HG03103 (cell line): Measurements from ENCODE around the gene PRRC1.

Experiments used
- ATAC-seq: cut with Tn5 transposase; IDR thresholded peaks from one replicate; pipeline ENCODE4 v1.9.1; 2021; ENCODE audit warnings: low read depth; ENCODE audit not compliant: unreplicated experiment

PRRC1 gene

DNA sequence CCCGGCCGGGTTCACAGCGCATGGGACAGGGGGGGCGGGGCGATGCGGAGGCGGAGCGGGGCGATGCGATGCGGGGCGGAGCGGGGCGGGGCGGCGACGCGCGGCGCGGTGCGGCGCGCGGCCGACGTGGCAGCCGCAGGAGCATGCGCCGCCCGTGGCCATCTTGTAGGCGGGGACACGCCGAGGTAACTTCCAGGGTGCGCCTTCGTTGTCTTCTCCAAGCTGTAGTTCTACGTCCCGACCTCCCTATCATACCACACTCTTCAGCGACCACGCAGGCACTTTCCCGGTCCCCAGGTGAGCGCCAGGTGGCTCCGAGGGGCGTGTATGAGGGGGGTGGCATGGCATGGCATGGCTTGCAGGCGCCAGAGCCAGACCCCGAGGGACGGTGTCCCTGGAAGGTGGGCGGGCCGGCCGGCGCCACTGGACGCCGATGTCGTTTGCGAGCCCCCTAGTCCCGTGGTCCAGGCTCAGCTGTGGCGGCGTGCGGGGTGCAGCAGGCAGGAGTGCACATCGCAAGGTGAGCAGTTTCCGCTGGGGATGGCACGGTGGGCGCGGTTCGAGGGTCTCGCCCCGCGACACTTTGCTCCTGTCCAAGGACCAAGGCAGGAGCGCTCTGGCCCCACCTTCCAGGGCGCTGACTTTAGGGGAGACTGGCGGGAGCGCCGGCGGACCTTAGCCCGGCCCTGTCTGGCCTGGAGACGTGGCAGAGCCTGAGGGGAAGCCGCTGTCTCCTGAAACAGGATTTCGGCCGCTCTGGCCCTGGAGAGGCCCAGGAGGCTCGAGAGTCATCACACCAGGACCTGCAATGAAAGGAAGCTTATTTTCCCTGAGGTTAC, at the start of gene PRRC1:
Gene PRRC1, plus strand, starts transcription at position 161 of the 839 bp plus-strand sequence. CDS start 5,840 bp downstream, outside the sequence.
- ATAC-seq = peak; percentile 89

GRCh38 chr5:127471211-127471610, 46.2 kb upstream of the PRRC1 start:
- ATAC-seq = no peak

DNA sequence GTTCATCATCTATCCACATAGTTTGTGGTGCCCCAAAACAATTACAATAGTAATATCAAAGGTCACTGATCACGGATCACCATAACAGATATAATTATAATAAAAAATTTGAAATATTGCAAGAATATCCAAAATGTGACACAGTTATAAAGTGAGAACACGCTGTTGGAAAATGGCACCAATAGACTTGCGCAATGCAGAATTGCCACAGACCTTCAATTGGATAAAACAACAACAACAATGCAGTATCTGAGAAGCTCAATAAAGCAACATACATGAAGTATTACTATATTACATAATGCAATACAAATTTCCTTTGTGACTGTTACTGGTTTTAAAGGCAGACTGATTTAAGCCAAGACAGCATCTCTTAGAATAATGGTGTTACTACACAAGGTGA, 44.7 kb upstream of the PRRC1 start:
- no peak for ATAC-seq

DNA sequence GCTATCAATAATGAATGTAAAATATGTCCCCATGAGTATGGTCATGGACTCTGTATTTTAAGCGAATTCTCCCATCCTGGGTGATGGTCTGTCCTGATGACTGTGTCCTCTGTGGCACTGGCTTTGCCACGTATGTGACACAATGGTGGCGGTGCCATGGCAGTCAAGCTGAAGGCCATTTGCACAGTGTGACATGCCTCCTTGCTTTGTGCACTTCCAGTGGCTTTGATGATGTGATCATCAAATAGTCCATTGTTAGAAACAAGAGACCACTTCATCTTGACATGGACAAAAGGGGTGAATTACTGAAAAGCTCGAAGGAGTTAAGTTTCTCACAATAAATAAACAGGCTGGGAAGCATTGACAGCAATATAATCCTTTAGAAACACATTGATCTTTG, 31.0 kb upstream of the PRRC1 start:
- ATAC-seq = no peak

GRCh38 chr5:127492854-127493738, 24.3 kb upstream of the PRRC1 start:
- peak; percentile 80 for ATAC-seq

DNA sequence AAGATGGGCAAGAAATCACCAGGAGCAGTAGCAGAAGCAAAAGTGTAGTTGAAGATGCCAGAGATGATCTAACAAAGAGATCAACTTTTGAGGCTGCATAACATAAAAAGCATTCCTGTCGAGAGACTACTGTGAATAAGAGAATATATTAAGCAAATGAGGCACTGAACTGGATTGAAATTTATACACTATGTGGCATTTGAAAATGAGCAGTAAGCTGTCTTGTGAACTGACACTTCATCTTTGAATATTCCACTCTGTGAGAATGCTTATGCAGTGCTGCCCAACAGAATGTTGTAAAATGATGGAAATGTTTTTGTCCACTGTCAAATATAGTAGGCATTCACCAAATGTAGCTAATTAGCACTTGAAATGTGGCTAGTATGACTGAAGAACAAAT, 18.9 kb upstream of the PRRC1 start:
- no peak for ATAC-seq

DNA sequence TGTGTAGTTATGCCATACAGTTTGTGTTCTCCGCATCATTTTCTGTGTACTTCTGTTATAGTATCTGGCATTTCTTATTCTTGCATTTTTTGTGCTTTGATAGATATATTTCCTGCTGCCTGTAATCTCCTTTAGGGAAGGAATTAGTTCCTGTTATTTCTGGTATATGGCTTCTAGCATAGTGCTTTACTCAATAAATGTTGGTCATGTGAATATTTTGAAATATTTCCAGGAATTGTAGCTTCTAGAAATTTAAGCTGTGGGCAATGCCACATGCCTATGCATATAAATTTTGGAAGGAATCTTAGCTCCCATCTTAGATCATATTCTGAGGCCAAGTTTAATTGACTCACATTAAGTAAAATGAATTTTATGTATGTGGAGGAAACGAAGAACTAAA, 11.5 kb upstream of the PRRC1 start:
- ATAC-seq = no peak

DNA sequence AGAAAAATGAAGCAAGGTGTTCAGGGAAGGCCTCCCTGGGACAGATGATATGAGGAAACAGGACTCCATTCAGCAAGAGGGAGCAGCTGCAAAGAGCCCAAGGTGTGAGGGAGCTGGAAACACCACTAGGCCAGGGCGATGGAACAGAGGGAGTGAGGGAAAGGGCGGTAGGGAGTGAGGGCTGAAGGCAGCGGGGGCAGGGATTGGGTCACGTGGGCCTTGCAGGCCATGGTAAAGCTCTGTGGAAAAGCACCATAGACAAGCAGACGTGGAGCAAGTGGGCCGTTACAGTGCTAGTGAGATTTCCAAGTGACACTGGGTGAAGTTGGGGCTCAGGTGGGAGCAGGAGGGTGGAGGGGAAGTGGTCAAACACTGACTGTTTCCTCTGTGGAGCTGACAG, 10.8 kb upstream of the PRRC1 start:
- ATAC-seq = no peak

GRCh38 chr5:127508644-127509373, 8.6 kb upstream of the PRRC1 start:
- ATAC-seq = no peak

GRCh38 chr5:127513408-127513970, 4.0 kb upstream of the PRRC1 start:
- no peak for ATAC-seq

DNA sequence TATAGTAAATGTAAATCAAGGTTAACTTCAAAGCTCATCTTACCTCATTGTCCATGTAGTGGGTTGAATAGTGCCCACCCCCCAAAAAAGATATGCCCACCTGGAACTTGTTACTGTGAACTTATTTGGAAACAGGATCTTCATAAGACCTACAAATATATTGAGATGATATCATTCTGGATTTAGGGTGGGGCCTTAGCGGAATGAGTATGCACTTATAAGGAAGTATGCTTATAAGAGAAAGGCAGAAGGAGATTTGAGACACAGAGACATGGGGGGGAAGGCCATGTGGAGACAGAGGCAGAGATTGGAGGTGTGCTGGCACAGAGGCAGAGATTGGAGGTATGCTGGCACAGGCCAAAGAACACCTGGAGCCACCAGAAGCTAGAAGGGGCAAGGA, 2.6 kb upstream of the PRRC1 start:
- no peak for ATAC-seq

GRCh38 chr5:127515693-127516440, 1.6 kb upstream of the PRRC1 start:
- no peak for ATAC-seq

DNA sequence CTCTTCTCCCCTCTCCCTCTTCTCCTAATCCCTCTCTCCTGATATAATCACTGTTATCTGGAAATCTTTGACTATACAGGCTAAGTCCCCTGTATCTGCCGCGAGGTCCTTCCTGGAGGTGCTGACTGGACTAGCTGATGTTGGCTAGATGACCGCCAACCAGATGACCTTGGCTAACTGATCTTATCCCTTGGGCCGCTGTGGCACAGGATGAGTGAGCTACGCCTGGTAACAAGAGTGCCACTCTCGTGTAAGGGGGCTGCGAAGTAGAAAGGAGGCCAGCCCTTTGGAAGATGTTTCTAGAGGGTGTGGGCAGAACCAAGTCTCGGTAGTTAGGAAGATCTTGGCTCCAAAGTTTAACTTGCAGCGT, 345 bp upstream of the PRRC1 start:
- peak; percentile 26 for ATAC-seq

DNA sequence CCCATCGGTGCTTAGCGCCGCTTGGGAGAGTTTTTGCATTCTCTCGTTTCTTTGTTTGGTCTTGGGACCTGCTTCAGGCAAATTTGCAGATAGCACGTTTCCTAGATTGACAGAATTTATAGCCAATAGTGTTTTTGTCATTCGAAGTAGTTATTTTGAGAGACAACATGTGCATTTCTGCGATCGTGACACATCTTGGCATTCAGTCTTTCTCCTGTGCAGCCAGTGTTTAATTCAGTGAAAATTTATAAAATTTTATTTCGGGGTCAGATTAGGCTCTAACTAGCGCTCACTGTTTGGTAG, 830 bp downstream of the PRRC1 start:
- no peak for ATAC-seq

DNA sequence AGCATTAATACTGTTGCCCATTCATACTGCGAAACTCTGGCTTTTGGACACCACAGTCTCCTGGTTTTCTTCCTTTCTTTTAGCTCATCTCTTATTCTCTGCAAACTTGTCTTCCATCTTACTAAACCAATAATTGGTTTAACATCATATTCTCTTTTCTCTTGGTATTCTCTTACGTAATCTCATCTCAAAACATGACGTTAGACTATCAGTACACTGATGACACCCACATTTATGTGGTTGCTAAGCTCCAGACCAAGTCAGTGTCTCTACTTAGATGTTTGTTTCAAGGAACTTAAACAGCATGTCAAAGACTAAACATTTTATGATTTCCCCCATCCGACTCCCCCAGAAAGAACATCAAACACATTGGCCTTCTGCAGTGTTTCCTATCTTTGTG, 2.1 kb downstream of the PRRC1 start:
- ATAC-seq = no peak

DNA sequence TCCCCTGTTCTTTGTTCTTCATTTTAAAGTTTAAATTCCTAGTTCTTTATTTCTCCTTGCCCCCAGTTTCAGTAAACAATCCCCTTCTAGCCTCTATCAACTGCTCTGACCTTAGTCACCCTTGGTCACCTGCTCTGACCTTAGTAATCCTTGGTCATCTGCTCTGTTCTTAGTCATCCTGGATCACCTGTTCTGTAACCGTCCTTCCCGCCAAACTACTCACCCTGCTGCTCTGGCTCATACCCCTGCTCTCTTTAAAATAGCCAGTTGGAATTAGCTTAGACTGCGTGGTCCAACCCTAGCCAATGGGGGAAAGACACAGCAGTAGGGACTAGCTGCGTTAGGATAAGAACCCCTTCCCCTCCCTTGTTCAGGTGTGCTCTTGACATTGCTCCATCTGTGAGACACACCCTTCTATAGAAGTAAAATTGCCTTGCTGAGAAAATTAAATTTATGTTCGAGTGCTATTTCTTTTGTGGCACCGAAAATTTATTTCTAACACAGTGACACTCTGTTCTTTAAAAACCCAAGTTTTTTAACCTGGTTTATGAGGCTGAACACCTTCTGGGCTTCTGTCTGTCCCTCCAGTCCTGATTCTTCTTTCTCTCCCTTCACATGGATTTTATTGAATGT, 3.8 kb downstream of the PRRC1 start:
- ATAC-seq = no peak

GRCh38 chr5:127525181-127525580, 7.7 kb downstream of the PRRC1 start:
- ATAC-seq = no peak

DNA sequence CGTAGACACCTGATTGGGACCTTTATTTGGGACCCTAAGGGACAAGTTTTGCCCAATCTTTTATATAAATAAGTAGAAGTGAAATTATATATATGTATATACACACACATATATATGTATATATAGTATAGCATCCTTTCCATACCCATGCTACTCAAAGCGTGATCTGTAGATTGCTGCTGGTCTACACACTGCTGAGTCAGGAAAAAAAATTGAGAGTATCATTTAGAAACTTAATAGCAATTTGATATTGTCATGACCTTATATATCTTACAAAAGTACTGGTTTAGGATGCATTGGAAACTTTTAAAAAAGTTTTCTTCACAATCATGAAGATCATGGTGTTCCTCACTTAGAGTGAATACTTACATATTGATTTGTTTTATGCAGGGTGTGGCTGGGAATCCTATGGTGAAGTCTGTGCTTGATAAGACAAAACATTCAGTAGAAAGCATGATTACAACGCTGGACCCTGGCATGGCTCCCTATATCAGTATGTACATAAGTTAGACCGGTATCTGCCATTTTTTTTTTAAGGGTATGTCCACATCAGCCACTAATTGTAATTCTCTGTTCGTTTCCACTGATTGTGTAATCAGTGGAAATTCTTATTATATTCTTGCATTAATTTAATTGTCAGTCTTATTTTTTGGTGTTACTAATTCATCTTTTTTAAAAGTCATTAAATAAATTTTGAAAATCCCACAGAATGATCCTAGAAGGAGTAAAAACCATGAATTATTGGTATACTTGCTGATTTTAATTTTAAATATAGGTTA, 12.7 kb downstream of the PRRC1 start:
- ATAC-seq = no peak

DNA sequence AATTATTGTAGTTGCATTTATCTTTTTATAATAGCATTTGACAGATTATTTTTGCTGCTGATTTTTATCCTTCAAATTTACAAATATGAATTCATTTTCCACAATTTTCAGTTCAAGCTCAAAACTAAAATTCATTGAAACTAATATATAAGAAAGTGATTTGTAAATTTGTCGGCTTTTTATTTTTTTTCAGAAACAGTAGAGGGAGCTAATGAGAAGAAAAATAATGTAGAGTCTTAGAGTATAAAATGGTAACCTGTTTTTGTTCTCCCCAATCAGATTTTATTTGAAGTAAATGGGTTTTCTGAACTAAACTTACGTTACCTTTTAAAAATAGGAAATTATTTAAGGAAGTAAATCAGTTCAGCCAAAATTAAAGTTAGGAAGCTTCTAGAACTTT, 19.2 kb downstream of the PRRC1 start:
- no peak for ATAC-seq
